Dendritic cell treated with granulocyte-macrophage colony-stimulating factor and Interleukin-4, amounts not matched to agents 40 ng/mL and 50 ng/mL, for 4 days (primary cell): Measurements from ENCODE around the gene PROS1.

Experiments
- H3K27ac Mint-ChIP-seq: one replicate; pipeline ENCODE4 v1.8.0; 2022; ENCODE audit warnings: mild to moderate bottlenecking, mixed read lengths
- H3K27me3 Mint-ChIP-seq: one replicate; pipeline ENCODE4 v1.8.0; 2022; ENCODE audit warnings: mild to moderate bottlenecking, mixed read lengths
- H3K36me3 Mint-ChIP-seq: one replicate; pipeline ENCODE4 v1.8.0; 2022; ENCODE audit warnings: low read depth, mixed read lengths
- H3K4me1 Mint-ChIP-seq: one replicate; pipeline ENCODE4 v1.8.0; 2022; ENCODE audit warnings: low read depth, mixed read lengths
- H3K4me3 Mint-ChIP-seq: one replicate; pipeline ENCODE4 v1.8.0; 2022; ENCODE audit warnings: mild to moderate bottlenecking, moderate library complexity, mixed read lengths
- H3K9me3 Mint-ChIP-seq: one replicate; pipeline ENCODE4 v1.8.0; 2022; ENCODE audit warnings: mixed read lengths
- intact Hi-C: fragments of 100-400 bp; cut with micrococcal nuclease; formaldehyde crosslinking; loops from one replicate; pipeline ENCODE4 v1.15.0; 2022

The PROS1 gene

GRCh38 chr3:93973131-93974126 is at the start of gene PROS1:
Gene PROS1 (minus strand): TSS chr3:93973896. CDS start chr3:93973749, 147 bp downstream.
- intact Hi-C loops: no loop called here

GRCh38 chr3:94020293-94020692 is 46.6 kb upstream of the PROS1 start:
- no peaks in the 10 kb centered on the region for H3K9me3 Mint-ChIP-seq
- no peak overlapping the region for H3K4me3 Mint-ChIP-seq
- H3K27me3 Mint-ChIP-seq: no peaks in the 10 kb centered on the region
- intact Hi-C loops: no loop called here
- no peaks in the 10 kb centered on the region for H3K36me3 Mint-ChIP-seq
- no peak overlapping the region for H3K27ac Mint-ChIP-seq
- H3K4me1 Mint-ChIP-seq: no peaks in the 10 kb centered on the region

More at GRCh38 chr3:93973131-93974126, at the start of gene PROS1:
- H3K9me3 Mint-ChIP-seq: no peaks in the 10 kb centered on the region
- no peaks in the 10 kb centered on the region for H3K36me3 Mint-ChIP-seq
- H3K4me3 Mint-ChIP-seq: peak within 1 kb of the TSS; percentile 82
- peaks cover 8% of the 10 kb centered on the region for H3K27me3 Mint-ChIP-seq
- peaks cover 14% of the 10 kb centered on the region for H3K4me1 Mint-ChIP-seq
- peak within 1 kb of the TSS; percentile 90 for H3K27ac Mint-ChIP-seq

- Mint-ChIP-seq H3K36me3 (no peaks in the 10 kb centered on the region), H3K27ac (no peak overlapping the region), H3K4me1 (no peaks in the 10 kb centered on the region), H3K27me3 (no peaks in the 10 kb centered on the region), H3K4me3 (no peak overlapping the region), H3K9me3 (no peaks in the 10 kb centered on the region)
- intact Hi-C loops: no loop called here
These were observed 46.0 kb upstream of the PROS1 start for GRCh38 chr3:94019659-94020058.

DNA sequence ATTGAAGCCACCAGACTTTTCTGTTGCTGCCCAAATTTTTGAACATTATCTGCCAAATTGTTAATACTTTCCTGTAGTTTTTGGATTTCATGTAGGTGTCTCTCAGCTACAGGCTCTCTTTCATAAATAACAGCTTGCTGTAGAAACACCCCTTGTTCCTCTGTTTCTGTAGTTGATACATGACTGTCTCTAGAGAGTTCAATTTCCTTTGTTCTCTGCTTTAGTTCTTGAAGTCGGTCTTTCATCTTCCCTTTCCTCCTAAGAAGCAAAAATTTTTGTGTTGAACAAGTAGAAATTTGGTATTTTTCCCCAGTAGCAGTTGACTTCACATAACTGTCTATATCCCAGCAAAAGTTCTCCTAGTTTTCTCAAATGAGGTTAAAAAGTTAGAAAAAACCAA is 41.3 kb upstream of the PROS1 start:
- Mint-ChIP-seq H3K27ac (no peak overlapping the region), H3K4me1 (peaks cover 13% of the 10 kb centered on the region), H3K27me3 (no peaks in the 10 kb centered on the region), H3K36me3 (peaks cover 4% of the 10 kb centered on the region), H3K9me3 (no peaks in the 10 kb centered on the region), H3K4me3 (no peak overlapping the region)
- intact Hi-C loops: no loop called here

DNA sequence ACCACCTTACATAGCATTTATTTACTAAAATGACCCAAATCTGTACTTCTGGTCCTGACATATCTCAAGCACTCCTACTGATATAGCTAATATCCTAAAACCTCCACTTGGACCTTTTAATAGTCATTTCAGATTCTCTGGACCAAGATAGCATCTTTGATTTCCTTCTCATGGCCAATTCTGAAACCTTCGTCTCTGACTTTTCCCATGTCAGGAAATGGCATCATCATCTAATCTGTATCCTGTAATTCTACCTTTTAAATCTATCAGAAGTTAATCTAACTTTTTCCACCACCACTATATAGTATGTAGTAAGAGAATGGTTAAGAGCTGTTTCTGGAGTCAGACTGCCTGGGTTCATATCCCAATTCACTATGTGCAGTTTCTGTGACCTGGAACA is 38.5 kb upstream of the PROS1 start:
- no peak overlapping the region for H3K4me3 Mint-ChIP-seq
- H3K36me3 Mint-ChIP-seq: peaks cover 4% of the 10 kb centered on the region
- H3K27me3 Mint-ChIP-seq: no peaks in the 10 kb centered on the region
- intact Hi-C loops: no loop called here
- H3K27ac Mint-ChIP-seq: no peak overlapping the region
- peaks cover 13% of the 10 kb centered on the region for H3K4me1 Mint-ChIP-seq
- H3K9me3 Mint-ChIP-seq: no peaks in the 10 kb centered on the region

DNA sequence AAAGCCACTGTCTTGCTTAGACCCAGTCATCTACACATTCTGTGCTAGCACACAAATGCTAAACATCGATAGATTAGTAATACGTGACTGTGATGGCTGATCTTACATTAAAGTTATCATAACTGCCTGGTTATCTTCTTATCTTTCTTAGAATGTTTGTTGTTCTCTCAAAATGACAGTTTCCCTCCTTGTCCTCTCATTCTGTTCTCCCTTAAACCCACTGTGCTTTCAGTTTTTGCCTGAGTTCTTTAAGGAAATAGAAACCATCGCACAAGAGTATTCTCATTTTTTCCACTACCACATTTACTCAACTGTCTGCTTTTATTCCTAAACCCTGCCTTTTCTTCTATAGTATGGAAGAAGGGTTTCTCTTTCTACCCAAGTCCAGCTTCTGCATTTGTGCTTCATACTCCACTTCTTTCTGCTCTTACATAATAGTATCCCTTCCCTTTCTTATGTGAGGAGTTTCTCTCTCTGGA is 37.6 kb upstream of the PROS1 start:
- H3K4me1 Mint-ChIP-seq: peaks cover 13% of the 10 kb centered on the region
- H3K36me3 Mint-ChIP-seq: peaks cover 4% of the 10 kb centered on the region
- no peaks in the 10 kb centered on the region for H3K27me3 Mint-ChIP-seq
- peak overlapping the region; percentile 41 for H3K4me3 Mint-ChIP-seq
- intact Hi-C loops: no loop called here
- H3K27ac Mint-ChIP-seq: peak overlapping the region; percentile 33
- H3K9me3 Mint-ChIP-seq: no peaks in the 10 kb centered on the region

- no peaks in the 10 kb centered on the region for H3K27me3 Mint-ChIP-seq
- H3K27ac Mint-ChIP-seq: no peak overlapping the region
- H3K36me3 Mint-ChIP-seq: peaks cover 4% of the 10 kb centered on the region
- no peaks in the 10 kb centered on the region for H3K9me3 Mint-ChIP-seq
- peaks cover 14% of the 10 kb centered on the region for H3K4me1 Mint-ChIP-seq
- no peak overlapping the region for H3K4me3 Mint-ChIP-seq
- intact Hi-C loops: no loop called here
These were observed 35.9 kb upstream of the PROS1 start for GRCh38 chr3:94009608-94010007.

DNA sequence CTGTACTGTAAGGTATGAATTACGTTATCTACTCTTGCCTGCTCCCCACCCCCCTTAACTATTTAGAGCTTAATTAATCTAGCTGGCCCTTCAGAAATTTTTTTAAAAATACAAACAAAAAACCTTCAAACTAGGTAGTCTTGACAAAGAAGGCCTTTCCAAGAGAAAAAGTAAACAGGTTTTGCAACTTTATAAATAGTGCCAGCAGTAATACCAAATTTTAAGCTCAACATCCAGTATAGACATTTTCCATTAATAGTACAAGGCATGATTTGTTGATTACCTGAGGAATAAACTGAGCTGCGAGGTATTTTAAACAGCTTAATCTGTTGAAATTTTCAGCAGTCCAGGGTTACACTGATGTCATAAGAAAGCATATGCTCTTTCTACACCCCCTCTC is 34.6 kb upstream of the PROS1 start:
- peaks cover 4% of the 10 kb centered on the region for H3K36me3 Mint-ChIP-seq
- H3K9me3 Mint-ChIP-seq: no peaks in the 10 kb centered on the region
- H3K4me1 Mint-ChIP-seq: peaks cover 18% of the 10 kb centered on the region
- no peaks in the 10 kb centered on the region for H3K27me3 Mint-ChIP-seq
- intact Hi-C loops: no loop called here
- no peak overlapping the region for H3K27ac Mint-ChIP-seq
- H3K4me3 Mint-ChIP-seq: no peak overlapping the region

DNA sequence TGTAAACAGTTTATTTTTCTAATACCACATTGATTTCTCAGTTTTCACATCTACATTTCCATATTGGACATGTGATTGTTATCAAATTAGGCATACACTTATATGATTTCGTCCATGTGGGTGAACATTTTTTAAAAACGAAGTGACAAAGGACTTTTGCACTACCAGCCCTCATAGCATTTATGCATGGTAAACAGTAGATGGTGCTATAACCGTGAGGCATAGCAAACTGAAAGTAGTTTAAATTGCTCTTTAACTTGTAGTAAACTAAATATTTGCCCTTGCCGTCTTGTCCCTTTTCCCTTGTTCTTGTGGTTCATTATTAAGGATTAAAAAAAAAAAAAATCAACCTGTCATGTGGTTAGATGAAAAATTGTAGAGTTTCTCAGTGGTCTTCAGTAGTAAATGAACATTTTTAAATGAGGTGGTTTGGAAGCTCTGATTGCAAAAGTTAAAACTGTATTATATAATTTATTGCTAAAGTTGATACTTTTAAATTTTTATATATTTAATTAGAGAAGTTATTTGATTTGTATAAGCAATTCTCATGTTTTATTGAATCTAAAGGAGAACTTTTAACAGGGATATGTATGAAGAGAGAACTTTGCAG is 30.7 kb upstream of the PROS1 start:
- intact Hi-C loops: loop anchor here (1.0 kb wide), 1 partner anchor 65 kb away; no protein-coding TSS in a partner anchor
- H3K9me3 Mint-ChIP-seq: no peaks in the 10 kb centered on the region
- H3K4me3 Mint-ChIP-seq: peak overlapping the region; percentile 59
- peak overlapping the region; percentile 63 for H3K27ac Mint-ChIP-seq
- peaks cover 5% of the 10 kb centered on the region for H3K4me1 Mint-ChIP-seq
- no peaks in the 10 kb centered on the region for H3K36me3 Mint-ChIP-seq
- H3K27me3 Mint-ChIP-seq: no peaks in the 10 kb centered on the region

DNA sequence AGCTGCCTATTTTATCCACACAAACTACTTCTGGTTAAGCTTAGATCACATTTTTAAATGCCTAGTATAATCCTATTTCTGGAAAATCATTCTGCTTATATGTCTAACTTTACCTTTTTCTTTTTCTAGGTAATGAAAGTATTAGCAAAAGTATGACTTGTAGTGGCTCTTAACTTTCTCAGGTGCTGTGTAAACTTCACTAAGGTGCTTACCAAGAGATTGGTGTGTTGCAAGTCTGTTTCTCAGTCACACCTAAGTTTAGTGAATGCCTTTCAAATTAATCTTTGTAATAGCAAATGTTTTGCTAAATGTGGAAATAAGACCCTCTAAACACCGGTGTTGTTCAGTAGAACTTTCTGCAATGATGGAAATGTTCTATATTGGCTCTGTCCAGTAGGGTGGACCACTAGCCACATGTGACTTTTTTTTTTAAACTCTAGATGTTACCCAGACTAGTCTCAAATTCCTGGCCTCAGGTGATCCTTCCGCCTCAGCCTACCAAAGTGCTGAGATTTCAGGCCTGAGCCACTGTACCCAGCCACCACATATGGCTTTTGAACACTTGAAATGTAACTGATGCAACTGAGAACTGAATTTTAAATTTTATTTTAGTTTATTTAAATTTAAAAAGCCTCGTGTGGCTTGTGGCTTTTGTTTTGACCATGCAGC is 28.3 kb upstream of the PROS1 start:
- no peak overlapping the region for H3K27ac Mint-ChIP-seq
- H3K27me3 Mint-ChIP-seq: no peaks in the 10 kb centered on the region
- intact Hi-C loops: no loop called here
- H3K9me3 Mint-ChIP-seq: no peaks in the 10 kb centered on the region
- H3K36me3 Mint-ChIP-seq: peaks cover 1% of the 10 kb centered on the region
- no peak overlapping the region for H3K4me3 Mint-ChIP-seq
- peaks cover 12% of the 10 kb centered on the region for H3K4me1 Mint-ChIP-seq

DNA sequence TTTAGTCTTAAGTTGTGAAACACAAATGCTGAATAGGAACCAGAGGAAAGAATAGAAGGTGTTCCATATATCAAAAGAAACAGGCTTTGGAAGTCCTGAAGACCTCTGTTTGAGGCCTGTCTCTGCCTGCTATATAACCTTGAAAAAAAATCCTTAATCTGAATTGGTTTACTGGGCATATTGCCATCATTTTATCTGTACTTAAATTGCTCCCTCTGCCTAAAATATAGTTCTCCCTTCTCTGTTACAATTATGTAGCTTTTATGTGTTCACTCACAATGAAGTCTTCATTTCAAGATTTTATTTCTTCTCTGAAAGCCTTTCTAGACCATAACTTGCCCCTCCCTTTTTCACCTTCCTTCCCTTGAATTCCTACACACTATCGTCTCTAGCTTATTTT is 27.5 kb upstream of the PROS1 start:
- H3K27ac Mint-ChIP-seq: no peak overlapping the region
- H3K4me3 Mint-ChIP-seq: no peak overlapping the region
- H3K27me3 Mint-ChIP-seq: no peaks in the 10 kb centered on the region
- peaks cover 6% of the 10 kb centered on the region for H3K36me3 Mint-ChIP-seq
- intact Hi-C loops: no loop called here
- peaks cover 12% of the 10 kb centered on the region for H3K4me1 Mint-ChIP-seq
- H3K9me3 Mint-ChIP-seq: no peaks in the 10 kb centered on the region

GRCh38 chr3:93994056-93994455 is 20.4 kb upstream of the PROS1 start:
- H3K4me1 Mint-ChIP-seq: peaks cover 6% of the 10 kb centered on the region
- no peak overlapping the region for H3K27ac Mint-ChIP-seq
- no peaks in the 10 kb centered on the region for H3K9me3 Mint-ChIP-seq
- H3K36me3 Mint-ChIP-seq: peaks cover 6% of the 10 kb centered on the region
- H3K27me3 Mint-ChIP-seq: no peaks in the 10 kb centered on the region
- intact Hi-C loops: no loop called here
- H3K4me3 Mint-ChIP-seq: no peak overlapping the region

GRCh38 chr3:93992207-93992606 is 18.5 kb upstream of the PROS1 start:
- Mint-ChIP-seq H3K27ac (no peak overlapping the region), H3K4me1 (no peaks in the 10 kb centered on the region), H3K9me3 (no peaks in the 10 kb centered on the region), H3K27me3 (no peaks in the 10 kb centered on the region), H3K36me3 (peaks cover 6% of the 10 kb centered on the region), H3K4me3 (no peak overlapping the region)
- intact Hi-C loops: no loop called here

DNA sequence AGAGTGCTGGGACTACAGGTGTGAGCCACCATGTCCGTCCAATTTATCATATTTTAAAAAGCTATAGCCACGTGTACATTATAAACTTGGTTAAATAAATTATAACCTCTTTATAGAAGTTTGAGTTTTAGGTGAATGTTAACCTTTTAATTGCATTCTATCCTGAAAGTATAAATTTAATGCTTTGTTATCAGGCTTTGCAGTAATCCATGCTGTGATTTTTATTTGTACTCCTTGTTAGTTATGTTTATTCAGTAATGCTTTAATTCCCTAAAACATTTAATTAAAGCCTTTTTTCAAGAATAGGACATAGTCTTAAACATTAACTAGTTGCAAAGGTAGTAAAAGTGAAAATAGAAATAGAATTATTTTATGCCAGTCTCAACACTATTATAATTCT is 17.9 kb upstream of the PROS1 start:
- no peaks in the 10 kb centered on the region for H3K27me3 Mint-ChIP-seq
- no peak overlapping the region for H3K27ac Mint-ChIP-seq
- no peaks in the 10 kb centered on the region for H3K9me3 Mint-ChIP-seq
- peaks cover 1% of the 10 kb centered on the region for H3K36me3 Mint-ChIP-seq
- H3K4me3 Mint-ChIP-seq: no peak overlapping the region
- intact Hi-C loops: no loop called here
- H3K4me1 Mint-ChIP-seq: no peaks in the 10 kb centered on the region
